ENCODE data around the gene RPL18A. TPM values are rescaled to one million over a fixed set of nuclear protein-coding genes. Genes with fewer than 3 reads are reported as not detected.

Gene RPL18A
- total RNA-seq, 1 donor from 2014 or later = 975 TPM

GRCh38 chr19:17866964-17867486, 7.3 kb downstream of the RPL18A start:
- no peaks in the 10 kb centered on the region for H3K4me1 ChIP-seq
- no peak overlapping the region for H2AFZ ChIP-seq (replicated peaks)
- H3K4me3 ChIP-seq = no peak overlapping the region
- H3K27me3 ChIP-seq = peaks cover 38% of the 10 kb centered on the region
- H3K9me3 Mint-ChIP-seq = no peaks in the 10 kb centered on the region
- H3K27ac ChIP-seq = no peak overlapping the region
- no peak overlapping the region for H3K4me2 ChIP-seq
- no peaks in the 10 kb centered on the region for H3K4me1 Mint-ChIP-seq
- no peak overlapping the region for H3K4me3 Mint-ChIP-seq
- H3K9me3 ChIP-seq (ENCODE audit: low read depth) = no peaks in the 10 kb centered on the region
- H4K20me1 ChIP-seq (ENCODE audit: low read depth) = peaks cover 29% of the 10 kb centered on the region
- H3K27me3 Mint-ChIP-seq (ENCODE audit: insufficient read depth, low read depth) = peaks cover 14% of the 10 kb centered on the region
- H3K27ac Mint-ChIP-seq = no peak overlapping the region
- TF ChIP-seq CTCF (IDR thresholded peaks at IDR 0.05) (no peak), EZH2 (IDR thresholded peaks at IDR 0.05) (no peak), EZH2phosphoT487 (IDR thresholded peaks at IDR 0.05) (no peak)
- no peak for DNase-seq (ENCODE audit: low spot score)
- peaks cover 17% of the 10 kb centered on the region for H3K36me3 Mint-ChIP-seq
- H3K36me3 ChIP-seq = no peaks in the 10 kb centered on the region
- peaks cover 9% of the 10 kb centered on the region for H3K79me2 ChIP-seq (ENCODE audit: low read depth)
- H3K9ac ChIP-seq = no peak overlapping the region
- peaks cover 50% of the 10 kb centered on the region for H3F3A ChIP-seq (ENCODE audit: low read depth)

DNA sequence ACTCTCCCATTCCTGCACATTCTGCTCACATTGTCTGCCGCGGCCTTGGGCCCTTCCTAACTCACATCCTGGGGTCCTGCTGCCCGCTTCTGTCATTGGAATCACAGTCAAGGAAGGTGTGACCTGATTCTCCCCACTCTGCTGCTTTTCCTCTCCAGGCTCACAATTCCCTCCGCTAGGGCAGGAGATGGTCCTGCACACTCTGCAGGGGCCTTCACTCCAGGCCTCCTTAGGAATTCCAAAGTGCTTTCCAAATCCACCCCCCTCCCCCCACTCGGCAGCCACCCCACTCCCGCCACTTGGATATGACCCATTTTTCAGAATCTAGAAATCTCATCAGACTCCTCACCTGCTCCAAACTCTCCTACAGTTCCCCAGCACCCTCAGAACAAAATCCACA, 9.0 kb downstream of the RPL18A start:
- TF ChIP-seq EZH2 (IDR thresholded peaks at IDR 0.05) (no peak), EZH2phosphoT487 (IDR thresholded peaks at IDR 0.05) (no peak), CTCF (IDR thresholded peaks at IDR 0.05) (no peak)
- no peaks in the 10 kb centered on the region for H3K36me3 ChIP-seq
- H3F3A ChIP-seq (ENCODE audit: low read depth) = peaks cover 33% of the 10 kb centered on the region
- no peaks in the 10 kb centered on the region for H3K79me2 ChIP-seq (ENCODE audit: low read depth)
- H4K20me1 ChIP-seq (ENCODE audit: low read depth) = peaks cover 13% of the 10 kb centered on the region
- H3K27me3 ChIP-seq = peaks cover 54% of the 10 kb centered on the region
- Mint-ChIP-seq H3K27me3 (ENCODE audit: insufficient read depth, low read depth) (peaks cover 18% of the 10 kb centered on the region), H3K9me3 (no peaks in the 10 kb centered on the region), H3K36me3 (peaks cover 12% of the 10 kb centered on the region), H3K4me3 (no peak overlapping the region), H3K27ac (no peak overlapping the region), H3K4me1 (no peaks in the 10 kb centered on the region)
- no peak overlapping the region for H3K4me2 ChIP-seq
- no peaks in the 10 kb centered on the region for H3K4me1 ChIP-seq
- H3K9ac ChIP-seq = no peak overlapping the region
- no peak overlapping the region for H2AFZ ChIP-seq (replicated peaks)
- H3K27ac ChIP-seq = no peak overlapping the region
- DNase-seq (ENCODE audit: low spot score) = no peak
- H3K9me3 ChIP-seq (ENCODE audit: low read depth) = no peaks in the 10 kb centered on the region
- H3K4me3 ChIP-seq = no peak overlapping the region

- no peak overlapping the region for H2AFZ ChIP-seq (replicated peaks)
- TF ChIP-seq EZH2 (IDR thresholded peaks at IDR 0.05) (no peak), CTCF (IDR thresholded peaks at IDR 0.05) (no peak), EZH2phosphoT487 (IDR thresholded peaks at IDR 0.05) (no peak)
- no peak overlapping the region for H3K9ac ChIP-seq
- peaks cover 18% of the 10 kb centered on the region for H3K27me3 Mint-ChIP-seq (ENCODE audit: insufficient read depth, low read depth)
- no peaks in the 10 kb centered on the region for H3K9me3 Mint-ChIP-seq
- H3K27me3 ChIP-seq = peaks cover 57% of the 10 kb centered on the region
- H3K9me3 ChIP-seq (ENCODE audit: low read depth) = no peaks in the 10 kb centered on the region
- H3K27ac Mint-ChIP-seq = no peak overlapping the region
- H3F3A ChIP-seq (ENCODE audit: low read depth) = peaks cover 28% of the 10 kb centered on the region
- no peaks in the 10 kb centered on the region for H3K36me3 ChIP-seq
- no peak overlapping the region for H3K4me2 ChIP-seq
- H4K20me1 ChIP-seq (ENCODE audit: low read depth) = peaks cover 8% of the 10 kb centered on the region
- H3K36me3 Mint-ChIP-seq = peaks cover 11% of the 10 kb centered on the region
- H3K4me3 Mint-ChIP-seq = no peak overlapping the region
- no peaks in the 10 kb centered on the region for H3K79me2 ChIP-seq (ENCODE audit: low read depth)
- H3K27ac ChIP-seq = no peak overlapping the region
- H3K4me3 ChIP-seq = no peak overlapping the region
- no peaks in the 10 kb centered on the region for H3K4me1 Mint-ChIP-seq
- DNase-seq (ENCODE audit: low spot score) = no peak
- no peaks in the 10 kb centered on the region for H3K4me1 ChIP-seq
Measured at GRCh38 chr19:17869114-17869608, 9.5 kb downstream of the RPL18A start.

All from neural progenitor cell (in vitro differentiated cells).